Lower leg skin (tissue), 4 donors: ENCODE measurements around the gene SDCBP2. TPM values are rescaled to one million over a fixed set of nuclear protein-coding genes. Genes with fewer than 3 reads are reported as not detected.

ENCODE experiments used
- DNase-seq, 2 donors: peaks; one replicate each; pipeline ENCODE4 v3.0.0-alpha.2; 2019; ENCODE audit warnings: low spot score in 2 of 2
- H3K4me3 ChIP-seq: fragments of 200-600 bp; sonication (generic); 2 replicates; pipeline ENCODE4 v1.5.1; 2017; ENCODE audit warnings: mild to moderate bottlenecking, low read depth; ENCODE audit not compliant: poor library complexity, severe bottlenecking
- POLR2A ChIP-seq, 2 donors: fragments of 450-650 bp; IDR thresholded peaks; one replicate each; pipeline ENCODE4 v1.6.1; 2016 to 2017; ENCODE audit warnings: antibody characterized with exemption in 2 of 2, mild to moderate bottlenecking in 1 of 2, moderate library complexity in 1 of 2
- WGBS, 2 donors: methylation state at CpG; one replicate each; pipeline ENCODE4 v1.1.5; 2018; 5-methylcytosine and 5-hydroxymethylcytosine counted together
- intact Hi-C: fragments of 100-400 bp; cut with DNase I; formaldehyde crosslinking; loops from one replicate; pipeline ENCODE4 v1.15.0; 2023; ENCODE audit warnings: low total_unique reads
- total RNA-seq, 4 donors: library from RNA; depleted of rRNA; stranded (reverse); fragments of >200 nt; gene quantifications; one replicate each; pipeline ENCODE4 v1.1.0, GENCODE V29; 2016
- TF ChIP-seq, protein P1 (sequence below), 3 donors: fragments of 450-650 bp; IDR thresholded peaks; one replicate each; pipeline ENCODE4 v1.5.1; 2016; ENCODE audit warnings: antibody characterized with exemption in 3 of 3, mild to moderate bottlenecking in 3 of 3, moderate library complexity in 2 of 3

Gene SDCBP2
- total RNA-seq, 4 donors from 2014 or later: 141 to 206 (median 181) TPM

DNA sequence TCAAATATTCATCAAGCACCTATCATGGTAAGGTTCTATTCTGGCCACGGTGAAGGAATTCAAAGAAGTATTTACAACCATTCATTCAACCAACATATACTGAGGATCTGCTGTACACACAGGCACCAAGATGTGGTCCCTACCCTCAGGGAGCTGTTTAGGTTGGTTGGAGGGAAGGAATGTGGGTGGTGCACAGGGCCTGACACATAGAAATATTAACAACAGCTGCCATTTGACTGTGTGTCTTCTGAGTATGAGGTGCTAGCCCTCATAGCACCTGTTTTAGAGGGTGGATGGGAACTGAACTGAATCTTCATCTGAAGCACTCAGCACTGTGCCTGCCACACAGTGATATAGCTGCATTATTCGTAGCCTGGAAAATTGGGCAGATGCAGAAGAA is 55.6 kb downstream of the SDCBP2 start:
- TF ChIP-seq, protein P1, sequence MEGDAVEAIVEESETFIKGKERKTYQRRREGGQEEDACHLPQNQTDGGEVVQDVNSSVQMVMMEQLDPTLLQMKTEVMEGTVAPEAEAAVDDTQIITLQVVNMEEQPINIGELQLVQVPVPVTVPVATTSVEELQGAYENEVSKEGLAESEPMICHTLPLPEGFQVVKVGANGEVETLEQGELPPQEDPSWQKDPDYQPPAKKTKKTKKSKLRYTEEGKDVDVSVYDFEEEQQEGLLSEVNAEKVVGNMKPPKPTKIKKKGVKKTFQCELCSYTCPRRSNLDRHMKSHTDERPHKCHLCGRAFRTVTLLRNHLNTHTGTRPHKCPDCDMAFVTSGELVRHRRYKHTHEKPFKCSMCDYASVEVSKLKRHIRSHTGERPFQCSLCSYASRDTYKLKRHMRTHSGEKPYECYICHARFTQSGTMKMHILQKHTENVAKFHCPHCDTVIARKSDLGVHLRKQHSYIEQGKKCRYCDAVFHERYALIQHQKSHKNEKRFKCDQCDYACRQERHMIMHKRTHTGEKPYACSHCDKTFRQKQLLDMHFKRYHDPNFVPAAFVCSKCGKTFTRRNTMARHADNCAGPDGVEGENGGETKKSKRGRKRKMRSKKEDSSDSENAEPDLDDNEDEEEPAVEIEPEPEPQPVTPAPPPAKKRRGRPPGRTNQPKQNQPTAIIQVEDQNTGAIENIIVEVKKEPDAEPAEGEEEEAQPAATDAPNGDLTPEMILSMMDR (IDR thresholded peaks at IDR 0.05): no peak
- TF ChIP-seq POLR2A (IDR thresholded peaks at IDR 0.05): no peak
- no peak for DNase-seq
- WGBS, 2 donors: 87 to 88% methylated on average over 2 of the region's 2 CpGs

DNA sequence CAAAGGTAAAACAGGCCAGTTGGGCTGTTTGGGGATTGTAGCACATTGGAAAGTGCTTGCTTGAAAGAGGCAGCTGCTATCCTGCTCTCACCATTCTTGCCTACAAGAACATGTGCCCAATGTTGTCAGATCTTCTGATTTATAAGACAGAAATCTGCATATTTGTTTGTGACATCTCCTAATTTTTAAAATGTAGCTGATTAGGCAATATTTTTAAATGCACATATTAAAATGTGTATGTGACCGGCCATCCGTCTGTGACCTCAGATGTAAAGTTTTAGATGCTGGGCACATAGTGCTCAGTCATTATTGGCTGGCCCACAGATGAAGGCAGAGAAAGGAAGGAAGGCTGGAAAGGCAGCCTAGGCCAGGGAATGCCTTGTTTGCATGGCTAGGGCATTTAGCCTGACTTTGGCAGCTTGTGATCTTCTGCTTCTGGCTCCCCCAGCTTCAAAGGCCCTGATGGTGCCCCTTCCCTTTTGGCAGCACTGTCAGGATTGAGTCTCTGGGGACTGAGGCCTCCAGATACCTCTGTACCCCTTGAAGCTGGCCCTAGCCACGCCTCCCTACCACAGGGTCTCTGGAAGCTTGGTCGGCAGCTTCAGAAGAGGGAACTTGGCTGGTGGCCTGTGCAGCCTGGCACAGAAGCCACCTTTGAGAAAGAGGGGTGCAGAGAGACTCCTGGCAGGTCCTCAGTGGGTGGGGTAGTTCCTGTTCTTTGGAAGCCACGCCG is 56.4 kb downstream of the SDCBP2 start:
- intact Hi-C loops: no loop called here
- TF ChIP-seq, protein P1 (IDR thresholded peaks at IDR 0.05): no peak
- TF ChIP-seq POLR2A (IDR thresholded peaks at IDR 0.05): no peak
- H3K4me3 ChIP-seq: no peak overlapping the region
- DNase-seq: no peak
- WGBS, 2 donors: 55 to 63% methylated on average over 6 of the region's 6 CpGs

More for the DNA sequence above, 55.6 kb downstream of the SDCBP2 start:
- intact Hi-C loops: no loop called here
- H3K4me3 ChIP-seq: no peak overlapping the region

DNA sequence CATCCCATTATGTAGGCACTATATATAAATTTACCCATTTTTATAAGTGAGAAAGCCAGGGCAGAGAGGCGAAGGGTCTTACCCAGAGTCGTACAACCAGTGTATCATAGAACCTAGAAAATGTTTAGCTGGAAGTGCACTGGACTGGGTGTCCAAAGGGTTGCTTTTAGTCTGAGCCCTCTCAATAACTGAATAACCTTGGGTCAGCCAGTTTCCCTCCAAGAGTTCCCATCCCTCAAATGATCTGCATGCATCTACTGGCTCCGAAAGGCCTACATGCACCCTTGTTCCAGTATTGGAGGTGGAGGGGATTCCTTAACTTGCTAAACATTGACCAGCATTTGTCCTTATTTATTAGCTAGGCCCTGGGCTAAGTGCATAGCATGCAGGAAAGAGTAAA is 59.1 kb downstream of the SDCBP2 start:
- TF ChIP-seq, protein P1 (IDR thresholded peaks at IDR 0.05): no peak

DNA sequence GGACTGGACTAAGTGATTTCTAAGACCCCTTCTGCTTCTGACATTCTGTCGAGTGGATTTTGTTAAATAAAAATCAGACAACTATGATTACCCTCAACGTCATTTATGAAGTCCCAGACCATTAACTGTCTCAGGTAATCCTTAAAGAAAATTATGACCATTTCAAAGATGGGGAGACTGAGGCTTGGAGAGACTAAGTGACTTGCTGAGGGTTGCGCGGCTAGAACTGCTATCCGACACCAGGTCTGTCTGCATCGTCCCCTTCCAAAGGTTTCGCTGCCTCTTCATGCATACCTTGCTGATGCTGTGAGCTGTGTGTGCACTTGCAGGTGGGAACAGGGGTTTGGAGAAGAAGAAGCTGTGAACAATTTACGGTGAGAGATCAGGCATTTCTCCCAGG is 59.7 kb downstream of the SDCBP2 start:
- intact Hi-C loops: no loop called here
- no peak overlapping the region for H3K4me3 ChIP-seq
- TF ChIP-seq POLR2A (IDR thresholded peaks at IDR 0.05): no peak
- TF ChIP-seq, protein P1 (IDR thresholded peaks at IDR 0.05): no peak
- WGBS, 2 donors: 93 to 96% methylated on average over 8 of the region's 8 CpGs
- no peak for DNase-seq

More for the DNA sequence above, 59.1 kb downstream of the SDCBP2 start:
- no peak overlapping the region for H3K4me3 ChIP-seq
- 97 to 99% methylated on average over 3 of the region's 3 CpGs for whole genome bisulfite sequencing, 2 donors
- no peak for DNase-seq
- intact Hi-C loops: no loop called here

DNA sequence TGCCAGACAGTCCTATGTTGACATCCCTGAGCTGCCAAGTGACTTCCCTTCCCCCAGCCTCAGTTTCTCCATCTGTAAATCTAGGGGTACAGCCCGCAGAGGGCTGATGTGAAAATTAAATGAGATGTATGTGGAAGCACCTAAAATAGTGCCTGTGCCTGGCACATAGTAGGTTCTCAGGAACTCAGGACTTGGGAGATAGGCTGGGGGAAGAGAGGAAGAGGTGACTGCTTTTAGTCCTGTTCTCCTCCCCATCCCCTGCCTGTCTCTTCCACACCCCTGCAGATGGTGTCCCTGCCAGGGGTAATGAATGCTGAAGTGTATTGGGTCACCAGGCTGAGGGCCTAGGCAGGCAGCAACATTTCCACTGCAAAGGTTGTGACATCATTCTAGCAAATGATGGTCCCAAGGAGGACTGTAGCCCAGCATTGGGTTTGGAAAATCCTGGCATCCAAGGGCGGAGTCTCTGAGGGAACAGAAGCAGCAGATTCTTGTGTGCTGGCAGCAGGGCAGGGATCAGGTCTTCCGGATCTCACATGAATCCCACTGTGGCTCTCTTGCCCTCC is 61.0 kb downstream of the SDCBP2 start:
- DNase-seq: no peak
- WGBS, 2 donors: 72 to 75% methylated on average over 3 of the region's 3 CpGs
- intact Hi-C loops: no loop called here
- H3K4me3 ChIP-seq: no peak overlapping the region
- TF ChIP-seq POLR2A (IDR thresholded peaks at IDR 0.05): no peak
- TF ChIP-seq, protein P1 (IDR thresholded peaks at IDR 0.05): no peak
